Naive thymus-derived CD4-positive, alpha-beta T cell (primary cell): ENCODE measurements around the gene C5orf52. TPM values are rescaled to one million over a fixed set of nuclear protein-coding genes. Genes with fewer than 3 reads are reported as not detected.

Experiments
- ATAC-seq: fragments of 150-1000 bp; cut with Tn5 transposase; 2 replicates; pipeline ENCODE4 v1.10.0; 2021; ENCODE audit warnings: mild to moderate bottlenecking, moderate library complexity
- CTCF ChIA-PET: fragments of 350-600 bp; sonication (Branson Sonifier 250); formaldehyde crosslinking; loops from one replicate; lab custom pipeline; 2021; ENCODE audit warnings: antibody characterized with exemption; lab: Charles Lee
- POLR2A ChIA-PET: fragments of 350-600 bp; sonication (Branson Sonifier 250); formaldehyde crosslinking; loops from one replicate; lab custom pipeline; 2021; ENCODE audit warnings: antibody characterized with exemption, inconsistent platforms; lab: Charles Lee
- DNase-seq, 9 donors: peaks; one replicate each; pipeline versions ENCODE4 v3.0.0 to v3.0.0-alpha.2; 2020 to 2022; ENCODE audit warnings: mixed read lengths in 1 of 9
- H3K27ac ChIP-seq: one replicate; pipeline ENCODE4 v1.7.0; 2013; ENCODE audit warnings: mild to moderate bottlenecking, low read depth, low read length, moderate library complexity
- H3K27me3 ChIP-seq, 2 donors: one replicate each; pipeline ENCODE4 v1.7.0; 2013; ENCODE audit warnings: low read length in 2 of 2, mild to moderate bottlenecking in 2 of 2, moderate library complexity in 2 of 2; ENCODE audit not compliant: control insufficient read depth in 2 of 2, insufficient read depth in 2 of 2
- H3K36me3 ChIP-seq, 3 experiments: 1 replicate in 2 of 3; 2 replicates in 1 of 3; pipeline ENCODE4 v1.7.0; 2013; ENCODE audit warnings: low read length in 3 of 3, mild to moderate bottlenecking in 3 of 3, moderate library complexity in 1 of 3; ENCODE audit not compliant: insufficient read depth in 3 of 3, control insufficient read depth in 2 of 3
- H3K4me1 ChIP-seq, 2 donors: one replicate each; pipeline ENCODE4 v1.7.0; 2013; ENCODE audit warnings: low read length in 2 of 2, mild to moderate bottlenecking in 2 of 2, moderate library complexity in 1 of 2; ENCODE audit not compliant: control insufficient read depth in 2 of 2, insufficient read depth in 2 of 2
- H3K4me3 ChIP-seq: 2 replicates; pipeline ENCODE4 v1.7.0; 2013; ENCODE audit warnings: mild to moderate bottlenecking, low read length
- H3K9me3 ChIP-seq, 3 experiments: 1 replicate in 2 of 3; 2 replicates in 1 of 3; pipeline ENCODE4 v1.7.0; 2013; ENCODE audit warnings: low read length in 3 of 3; ENCODE audit not compliant: control insufficient read depth in 2 of 3
- H3K27ac Mint-ChIP-seq, 9 donors: one replicate each; pipeline ENCODE4 v1.8.0; 2020 to 2022; ENCODE audit warnings: mixed read lengths in 9 of 9, mild to moderate bottlenecking in 8 of 9, moderate library complexity in 5 of 9, inconsistent platforms in 2 of 9
- H3K27me3 Mint-ChIP-seq, 5 donors: one replicate each; pipeline ENCODE4 v1.8.0; 2021 to 2022; ENCODE audit warnings: mixed read lengths in 5 of 5, mild to moderate bottlenecking in 1 of 5
- H3K36me3 Mint-ChIP-seq, 5 donors: one replicate each; pipeline ENCODE4 v1.8.0; 2020 to 2022; ENCODE audit warnings: mixed read lengths in 5 of 5, mild to moderate bottlenecking in 3 of 5, inconsistent platforms in 1 of 5
- H3K4me1 Mint-ChIP-seq, 7 donors: one replicate each; pipeline ENCODE4 v1.8.0; 2020 to 2022; ENCODE audit warnings: mixed read lengths in 7 of 7, mild to moderate bottlenecking in 3 of 7, inconsistent platforms in 1 of 7
- H3K4me3 Mint-ChIP-seq, 10 donors: one replicate each; pipeline ENCODE4 v1.8.0; 2020 to 2022; ENCODE audit warnings: mild to moderate bottlenecking in 10 of 10, mixed read lengths in 10 of 10, moderate library complexity in 6 of 10, inconsistent platforms in 2 of 10
- H3K9me3 Mint-ChIP-seq, 11 donors: one replicate each; pipeline ENCODE4 v1.8.0; 2020 to 2022; ENCODE audit warnings: mixed read lengths in 11 of 11, mild to moderate bottlenecking in 4 of 11, inconsistent platforms in 1 of 11, moderate library complexity in 1 of 11
- intact Hi-C, 2 donors: fragments of 100-400 bp; cut with micrococcal nuclease; formaldehyde crosslinking; loops; one replicate each; pipeline ENCODE4 v1.15.1; 2023
- polyA plus RNA-seq, 2 donors: library from polyadenylated mRNA; unstranded; fragments of 300-500 nt; fragmentation: Illumina TruSeq; gene quantifications; one replicate each; pipeline ENCODE4 v1.2.3, GENCODE V29; 2021
- total RNA-seq, 6 experiments: library from RNA in 5 of 6; stranded (reverse) in 5 of 6; gene quantifications; 1 replicate in 5 of 6; 2 replicates in 1 of 6; pipeline ENCODE4 v1.2.3 and lab custom pipeline; 2021 to 2026

C5orf52 gene
- total and polyA plus RNA-seq, 7 experiments from 2014 or later = not detected

DNA sequence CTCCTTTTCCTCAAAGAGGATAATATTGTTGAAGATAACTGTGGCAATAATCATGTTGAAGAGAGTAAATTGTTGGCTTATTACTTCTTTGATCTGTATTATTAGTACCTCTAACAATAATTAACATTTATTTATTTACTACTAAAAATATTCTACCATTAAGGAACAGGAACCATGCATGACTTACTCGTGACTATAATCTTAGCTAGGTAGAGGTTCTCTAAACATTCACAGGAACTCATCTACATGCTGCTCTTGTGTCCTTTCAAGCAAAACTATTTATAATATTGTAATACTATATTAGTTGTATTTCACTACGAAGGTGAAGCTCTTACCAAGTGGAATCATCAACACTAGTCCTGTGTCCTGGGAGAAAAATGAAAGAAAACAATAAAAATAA, 22.2 kb upstream of the C5orf52 start:
- POLR2A ChIA-PET = no interaction called here
- no peak overlapping the region for H3K27ac Mint-ChIP-seq
- no peak for ATAC-seq

DNA sequence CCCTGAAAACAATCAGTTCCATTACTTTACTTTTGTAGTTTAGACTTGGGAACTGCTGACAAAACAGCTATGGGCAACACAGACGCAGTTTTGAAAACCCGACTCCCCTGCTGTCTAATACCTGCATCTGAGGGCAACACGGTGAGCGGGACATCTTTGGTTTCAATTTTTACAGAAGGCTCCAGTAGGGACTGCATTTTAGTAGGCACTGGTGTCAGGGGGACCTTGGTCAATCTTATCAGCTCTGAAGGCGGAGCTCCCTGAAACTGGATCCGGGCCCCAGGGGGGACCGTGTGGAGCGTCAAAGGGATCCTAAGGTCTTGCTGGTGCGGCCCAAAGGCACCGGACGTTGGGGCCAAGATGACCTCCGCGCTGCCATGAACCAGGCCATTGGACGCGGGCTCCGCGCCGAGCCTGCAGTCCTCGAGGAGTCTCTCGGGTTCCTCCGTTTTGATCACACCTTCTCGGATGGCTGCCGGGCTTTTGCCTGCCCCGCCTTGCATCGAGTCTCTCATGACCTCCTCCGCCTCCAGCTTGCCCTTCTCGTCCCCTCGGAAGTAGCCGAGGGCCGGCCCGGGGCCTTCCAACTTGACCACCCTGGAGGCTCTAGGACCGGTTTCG, 20.2 kb upstream of the C5orf52 start:
- Mint-ChIP-seq H3K27me3 (peaks cover 0 to 3% (median 0%) of the 10 kb centered on the region in 5 donors), H3K4me3 (peak overlapping the region in 7 of 10 donors; percentile 25 to 87 (median 80)), H3K9me3 (peaks cover 0 to 27% (median 13%) of the 10 kb centered on the region in 11 donors), H3K36me3 (peaks cover 0 to 24% (median 11%) of the 10 kb centered on the region in 5 donors), H3K4me1 (peaks cover 9 to 19% (median 16%) of the 10 kb centered on the region in 7 donors), H3K27ac (peak overlapping the region in 5 of 9 donors; percentile 59 to 88 (median 81))
- Histone ChIP-seq H3K9me3 (no peaks in the 10 kb centered on the region), H3K36me3 (no peaks in the 10 kb centered on the region), H3K4me1 (peaks cover 0 to 4% of the 10 kb centered on the region in 2 donors), H3K27me3 (no peaks in the 10 kb centered on the region), H3K27ac (no peak overlapping the region), H3K4me3 (no peak overlapping the region)
- DNase-seq = no peak
- ATAC-seq = no peak
- ChIA-PET POLR2A (no interaction called here), CTCF (interaction anchor here (0.6 to 2.5 kb wide), 3 partner anchors 15 to 92 kb away, joined by 3 to 12 read pairs (median 3); partner anchors contain the start of gene LSM11)
- intact Hi-C loops = loop anchor here (1.0 to 5.0 kb wide), 6 partner anchors 49 to 509 kb away; partner anchors contain the start of genes LSM11 (in 2 of the 2), MED7 (in 1 of the 2) and THG1L (in 1 of the 2)

More for the DNA sequence above, 22.2 kb upstream of the C5orf52 start:
- Histone ChIP-seq H3K4me3 (no peak overlapping the region), H3K27ac (no peak overlapping the region), H3K36me3 (no peaks in the 10 kb centered on the region), H3K4me1 (peaks cover 0 to 4% of the 10 kb centered on the region in 2 donors), H3K27me3 (no peaks in the 10 kb centered on the region), H3K9me3 (no peaks in the 10 kb centered on the region)
- H3K9me3 Mint-ChIP-seq = peaks cover 0 to 17% (median 7%) of the 10 kb centered on the region in 11 donors
- intact Hi-C loops = no loop called here
- CTCF ChIA-PET = interaction anchor here (0.6 kb wide), 1 partner anchor 198 kb away, joined by 5 read pairs; no protein-coding TSS in a partner anchor
- peaks cover 0 to 3% (median 0%) of the 10 kb centered on the region in 5 donors for H3K27me3 Mint-ChIP-seq
- no peak overlapping the region for H3K4me3 Mint-ChIP-seq
- peaks cover 0 to 17% (median 10%) of the 10 kb centered on the region in 5 donors for H3K36me3 Mint-ChIP-seq
- DNase-seq = no peak
- H3K4me1 Mint-ChIP-seq = peaks cover 9 to 19% (median 16%) of the 10 kb centered on the region in 7 donors

DNA sequence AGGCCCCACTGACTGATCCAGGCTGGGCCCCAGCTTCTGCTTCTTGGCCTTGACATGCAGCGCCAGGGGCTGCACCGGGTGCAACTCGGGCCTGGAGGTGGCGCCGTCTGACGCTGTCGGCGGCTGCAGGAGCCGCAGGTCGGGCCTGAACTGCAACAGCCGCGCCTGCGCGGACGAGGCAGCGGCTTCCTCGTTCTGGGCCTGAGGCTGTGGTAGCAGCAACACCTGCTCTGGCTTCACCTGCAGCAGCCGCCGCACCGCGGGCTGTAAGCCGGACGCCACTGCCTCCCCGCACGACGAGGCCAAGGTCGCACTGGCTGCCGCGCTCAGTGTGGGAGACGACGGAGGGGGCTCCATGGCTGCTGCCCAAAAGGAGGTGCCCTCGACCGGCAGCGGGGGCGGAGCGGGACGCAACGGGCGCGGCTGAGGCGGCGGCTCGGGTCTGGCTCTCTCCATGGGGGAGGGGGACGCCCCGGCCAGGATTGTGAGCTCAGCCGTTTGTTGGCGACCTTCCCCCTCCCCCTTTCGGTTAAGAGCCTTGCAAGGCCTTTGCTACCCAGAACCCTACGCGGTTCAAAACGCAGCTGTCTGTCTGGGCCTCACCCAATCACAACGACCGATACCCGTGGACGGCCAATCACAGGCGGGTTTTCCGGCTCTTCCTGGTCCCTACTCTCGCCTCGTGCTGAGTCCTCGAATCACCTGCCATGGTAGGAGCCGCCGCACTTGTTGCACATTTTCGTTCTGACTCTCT, 19.5 kb upstream of the C5orf52 start:
- peak overlapping the region; percentile 59 to 91 (median 81) for H3K27ac Mint-ChIP-seq
- CTCF ChIA-PET = interaction anchor here (0.6 to 2.5 kb wide), 3 partner anchors 16 to 92 kb away, joined by 3 to 12 read pairs (median 3); partner anchors contain the start of gene LSM11
- Histone ChIP-seq H3K36me3 (no peaks in the 10 kb centered on the region), H3K27ac (peak overlapping the region; percentile 55), H3K27me3 (no peaks in the 10 kb centered on the region), H3K9me3 (no peaks in the 10 kb centered on the region), H3K4me1 (peaks cover 0 to 4% of the 10 kb centered on the region in 2 donors), H3K4me3 (peak overlapping the region; percentile 54)
- H3K27me3 Mint-ChIP-seq = peaks cover 0 to 3% (median 0%) of the 10 kb centered on the region in 5 donors
- POLR2A ChIA-PET = no interaction called here
- peaks cover 0 to 28% (median 11%) of the 10 kb centered on the region in 5 donors for H3K36me3 Mint-ChIP-seq
- peak; percentile 98 for ATAC-seq
- DNase-seq = peak; percentile 68 to 87 (median 81)
- H3K9me3 Mint-ChIP-seq = peaks cover 0 to 34% (median 16%) of the 10 kb centered on the region in 11 donors
- peaks cover 9 to 19% (median 16%) of the 10 kb centered on the region in 7 donors for H3K4me1 Mint-ChIP-seq
- peak overlapping the region; percentile 65 to 88 (median 84) for H3K4me3 Mint-ChIP-seq
- intact Hi-C loops = loop anchor here (1.0 to 5.0 kb wide), 6 partner anchors 49 to 509 kb away; partner anchors contain the start of genes LSM11 (in 2 of the 2), MED7 (in 1 of the 2) and THG1L (in 1 of the 2)

DNA sequence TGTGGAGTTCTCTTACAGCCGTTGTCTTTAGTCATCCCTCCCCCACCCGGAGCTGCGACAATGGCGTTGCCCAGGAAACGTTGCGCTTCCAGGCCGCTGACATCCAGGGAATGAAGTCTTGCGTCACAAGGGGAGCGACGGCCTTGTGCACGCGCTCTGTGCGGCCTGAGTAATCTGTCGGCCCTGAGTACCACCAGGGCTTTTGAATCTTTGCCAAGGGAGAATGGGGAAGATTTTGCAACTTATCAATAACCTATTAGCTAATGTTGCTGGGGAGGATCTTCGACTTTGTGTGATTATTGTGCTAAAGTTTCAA, 19.0 kb upstream of the C5orf52 start, which contains the start of gene SOX30:
SOX30 (minus strand) TSS at position 62 of the 316 bp plus-strand sequence. CDS start 360 bp downstream, outside the sequence.
- Mint-ChIP-seq H3K9me3 (peaks cover 0 to 36% (median 16%) of the 10 kb centered on the region in 11 donors), H3K36me3 (peaks cover 0 to 28% (median 11%) of the 10 kb centered on the region in 5 donors), H3K4me3 (peak within 1 kb of the TSS; percentile 65 to 88 (median 84)), H3K4me1 (peaks cover 9 to 19% (median 16%) of the 10 kb centered on the region in 7 donors), H3K27ac (peak within 1 kb of the TSS; percentile 59 to 91 (median 82)), H3K27me3 (peaks cover 0 to 2% (median 0%) of the 10 kb centered on the region in 5 donors)
- peak within 1 kb of the TSS; percentile 55 for H3K27ac ChIP-seq
- ATAC-seq (no peak), DNase-seq (no peak)
- H3K27me3 ChIP-seq = no peaks in the 10 kb centered on the region
- ChIA-PET CTCF (no interaction called here), POLR2A (no interaction called here)
- H3K4me1 ChIP-seq = peaks cover 0 to 4% of the 10 kb centered on the region in 2 donors
- no peaks in the 10 kb centered on the region for H3K9me3 ChIP-seq
- peak within 1 kb of the TSS; percentile 54 for H3K4me3 ChIP-seq
- no peaks in the 10 kb centered on the region for H3K36me3 ChIP-seq
- intact Hi-C loops = loop anchor here (5.0 kb wide), 3 partner anchors 50 to 510 kb away; partner anchors contain the start of gene MED7 (in 1 of the 2)

DNA sequence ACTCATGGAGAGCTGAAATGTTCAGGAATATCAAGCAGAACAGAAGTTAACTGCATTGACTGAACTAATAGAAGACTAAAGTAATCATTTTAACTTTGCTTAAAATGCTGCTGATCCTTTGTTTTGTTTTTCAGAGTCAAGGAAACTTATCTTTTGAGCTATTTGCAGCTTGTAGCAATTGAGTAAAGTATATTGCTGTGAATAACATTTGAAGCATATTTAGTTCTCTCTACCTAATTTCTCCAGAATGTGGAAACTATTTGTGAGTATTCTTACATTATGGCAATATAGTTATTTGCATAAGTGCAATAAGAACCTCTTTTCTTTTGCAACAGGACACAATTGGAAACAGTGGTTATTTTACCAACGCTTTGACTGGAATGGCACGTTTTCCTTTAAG, 13.8 kb upstream of the C5orf52 start:
- Mint-ChIP-seq H3K27me3 (no peaks in the 10 kb centered on the region), H3K9me3 (peaks cover 7 to 63% (median 31%) of the 10 kb centered on the region in 11 donors), H3K4me1 (peaks cover 5 to 12% (median 7%) of the 10 kb centered on the region in 7 donors), H3K4me3 (no peak overlapping the region), H3K36me3 (peaks cover 6 to 51% (median 26%) of the 10 kb centered on the region in 5 donors), H3K27ac (no peak overlapping the region)
- intact Hi-C loops = no loop called here
- CTCF ChIA-PET = no interaction called here
- no peak overlapping the region for H3K4me3 ChIP-seq
- no peak overlapping the region for H3K27ac ChIP-seq
- H3K27me3 ChIP-seq = no peaks in the 10 kb centered on the region
- H3K36me3 ChIP-seq = peaks cover 0 to 5% (median 0%) of the 10 kb centered on the region in 3 experiments
- POLR2A ChIA-PET = no interaction called here
- H3K9me3 ChIP-seq = peaks cover 0 to 12% (median 0%) of the 10 kb centered on the region in 3 experiments
- DNase-seq (no peak), ATAC-seq (no peak)
- no peaks in the 10 kb centered on the region for H3K4me1 ChIP-seq

DNA sequence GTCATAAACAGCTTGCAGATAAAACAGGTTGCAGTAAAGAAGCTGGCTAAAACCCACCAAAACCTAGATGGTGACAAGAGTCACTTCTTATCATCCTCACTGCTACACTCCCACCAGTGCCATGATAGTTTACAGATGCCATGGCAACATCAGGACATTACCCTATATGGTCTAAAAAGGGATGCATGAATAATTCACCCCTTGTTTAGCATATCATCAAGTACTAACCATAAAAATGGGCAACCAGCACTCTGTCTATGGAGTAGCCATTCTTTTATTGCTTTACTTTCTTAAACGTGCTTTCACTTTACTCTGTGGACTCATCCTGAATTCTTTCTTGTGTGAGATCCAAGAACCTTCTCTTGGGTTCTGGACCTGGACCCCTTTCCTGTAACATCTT, 12.4 kb upstream of the C5orf52 start:
- H3K4me1 Mint-ChIP-seq = peaks cover 0 to 2% (median 0%) of the 10 kb centered on the region in 7 donors
- intact Hi-C loops = no loop called here
- H3K27ac ChIP-seq = no peak overlapping the region
- H3K27ac Mint-ChIP-seq = no peak overlapping the region
- peaks cover 0 to 12% (median 0%) of the 10 kb centered on the region in 3 experiments for H3K9me3 ChIP-seq
- no peaks in the 10 kb centered on the region for H3K27me3 ChIP-seq
- H3K36me3 ChIP-seq = peaks cover 0 to 5% (median 0%) of the 10 kb centered on the region in 3 experiments
- no peak overlapping the region for H3K4me3 Mint-ChIP-seq
- peaks cover 4 to 61% (median 23%) of the 10 kb centered on the region in 11 donors for H3K9me3 Mint-ChIP-seq
- H3K4me1 ChIP-seq = no peaks in the 10 kb centered on the region
- DNase-seq (no peak), ATAC-seq (no peak)
- ChIA-PET POLR2A (no interaction called here), CTCF (no interaction called here)
- H3K27me3 Mint-ChIP-seq = peaks cover 0 to 4% (median 0%) of the 10 kb centered on the region in 5 donors
- H3K4me3 ChIP-seq = no peak overlapping the region
- peaks cover 6 to 47% (median 19%) of the 10 kb centered on the region in 5 donors for H3K36me3 Mint-ChIP-seq
